Measurements from ENCODE around the gene FBXW8.
A peak's percentile ranks its signal among the peaks of the same experiment; 100 is the strongest.

FBXW8 gene

GRCh38 chr12:116880817-116881324 is 29.9 kb upstream of the FBXW8 start:
- H3K4me3 ChIP-seq: peak overlapping the region; percentile 61
- no peak for DNase-seq (ENCODE audit: low spot score)
- no peak for TF ChIP-seq CTCF (IDR thresholded peaks at IDR 0.05)
- no peak overlapping the region for H3K27ac ChIP-seq

- peak within 1 kb of the TSS; percentile 61 for H3K4me3 ChIP-seq
- DNase-seq (ENCODE audit: low spot score): no peak
- TF ChIP-seq CTCF (IDR thresholded peaks at IDR 0.05): no peak
Observed at GRCh38 chr12:116881325-116881876, 29.3 kb upstream of the FBXW8 start, which contains the start of gene HRK. HRK (minus strand) TSS chr12:116881441; CDS start chr12:116881307, 134 bp downstream.

GRCh38 chr12:116881877-116882507 is 28.8 kb upstream of the FBXW8 start:
- no peak for TF ChIP-seq CTCF (IDR thresholded peaks at IDR 0.05)
- peak overlapping the region; percentile 61 for H3K4me3 ChIP-seq
- no peak for DNase-seq (ENCODE audit: low spot score)
- no peak overlapping the region for H3K27ac ChIP-seq

More at GRCh38 chr12:116881325-116881876, 29.3 kb upstream of the FBXW8 start, which contains the start of gene HRK:
- no peak within 1 kb of the TSS for H3K27ac ChIP-seq

- no peak for DNase-seq (ENCODE audit: low spot score)
- no peak for TF ChIP-seq CTCF (IDR thresholded peaks at IDR 0.05)
- H3K4me3 ChIP-seq: peak overlapping the region; percentile 61
- no peak overlapping the region for H3K27ac ChIP-seq
Observed at GRCh38 chr12:116882742-116883141, 28.0 kb upstream of the FBXW8 start.

- H3K4me3 ChIP-seq: no peak overlapping the region
- no peak for TF ChIP-seq CTCF (IDR thresholded peaks at IDR 0.05)
- H3K27ac ChIP-seq: no peak overlapping the region
- no peak for DNase-seq (ENCODE audit: low spot score)
Observed at GRCh38 chr12:116884871-116885270, 25.9 kb upstream of the FBXW8 start.

GRCh38 chr12:116885491-116885890 is 25.3 kb upstream of the FBXW8 start:
- DNase-seq (ENCODE audit: low spot score): no peak

More at GRCh38 chr12:116885491-116885890, 25.3 kb upstream of the FBXW8 start:
- no peak overlapping the region for H3K27ac ChIP-seq
- no peak overlapping the region for H3K4me3 ChIP-seq
- TF ChIP-seq CTCF (IDR thresholded peaks at IDR 0.05): no peak

Data from coronary artery (tissue), 2 donors.